Inferior parietal cortex (tissue), 1 donor: Measurements from ENCODE around the gene RNASET2.

Source experiments
- DNase-seq: peaks from one replicate; pipeline ENCODE4 v3.0.0-alpha.2; 2016; ENCODE audit errors: extremely low spot score

RNASET2 gene

DNA sequence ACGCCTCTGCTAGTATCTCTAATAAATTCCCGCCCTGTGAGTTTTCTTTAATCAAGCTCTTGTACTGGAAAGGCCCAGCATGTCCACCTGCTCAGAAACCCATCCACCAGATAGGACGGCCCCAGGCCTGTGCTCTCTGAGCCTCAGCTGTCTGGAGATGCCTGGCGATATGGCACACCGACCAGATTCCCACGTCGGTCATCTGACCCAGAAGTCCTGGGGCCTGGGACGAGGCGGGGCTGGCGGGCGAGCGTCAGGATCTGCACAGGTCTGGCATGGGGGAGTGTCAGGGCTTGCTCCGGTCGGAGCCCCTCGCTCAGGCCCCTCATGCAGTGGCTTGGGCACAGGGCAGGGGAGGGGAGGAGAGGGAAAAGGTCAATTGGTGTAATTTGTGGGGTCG, 10.2 kb downstream of the RNASET2 start:
- no peak for DNase-seq

DNA sequence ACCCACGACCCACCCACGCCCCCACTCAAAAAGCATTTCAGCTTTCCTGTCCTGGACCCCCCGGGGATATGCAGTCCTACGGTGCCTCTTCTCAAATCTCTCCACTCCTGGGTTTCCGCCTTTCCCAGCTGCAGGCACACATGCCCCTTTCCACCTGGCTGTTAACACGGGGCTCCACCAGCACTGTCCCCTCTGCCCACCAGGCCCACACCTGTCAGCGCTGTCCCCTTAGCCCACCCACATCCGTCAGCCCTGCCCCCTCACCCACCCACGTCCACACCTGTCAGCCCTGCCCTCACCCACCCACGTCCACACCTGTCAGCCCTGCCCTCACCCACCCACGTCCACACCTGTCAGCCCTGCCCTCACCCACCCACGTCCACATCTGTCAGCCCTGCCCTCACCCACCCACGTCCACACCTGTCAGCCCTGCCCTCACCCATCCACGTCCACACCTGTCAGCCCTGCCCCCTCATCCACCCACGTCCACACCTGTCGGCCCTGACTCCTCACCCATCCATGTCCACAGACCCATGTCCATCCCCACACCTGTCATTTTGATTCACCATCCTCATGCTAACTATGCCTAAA, 11.6 kb downstream of the RNASET2 start:
- no peak for DNase-seq

DNA sequence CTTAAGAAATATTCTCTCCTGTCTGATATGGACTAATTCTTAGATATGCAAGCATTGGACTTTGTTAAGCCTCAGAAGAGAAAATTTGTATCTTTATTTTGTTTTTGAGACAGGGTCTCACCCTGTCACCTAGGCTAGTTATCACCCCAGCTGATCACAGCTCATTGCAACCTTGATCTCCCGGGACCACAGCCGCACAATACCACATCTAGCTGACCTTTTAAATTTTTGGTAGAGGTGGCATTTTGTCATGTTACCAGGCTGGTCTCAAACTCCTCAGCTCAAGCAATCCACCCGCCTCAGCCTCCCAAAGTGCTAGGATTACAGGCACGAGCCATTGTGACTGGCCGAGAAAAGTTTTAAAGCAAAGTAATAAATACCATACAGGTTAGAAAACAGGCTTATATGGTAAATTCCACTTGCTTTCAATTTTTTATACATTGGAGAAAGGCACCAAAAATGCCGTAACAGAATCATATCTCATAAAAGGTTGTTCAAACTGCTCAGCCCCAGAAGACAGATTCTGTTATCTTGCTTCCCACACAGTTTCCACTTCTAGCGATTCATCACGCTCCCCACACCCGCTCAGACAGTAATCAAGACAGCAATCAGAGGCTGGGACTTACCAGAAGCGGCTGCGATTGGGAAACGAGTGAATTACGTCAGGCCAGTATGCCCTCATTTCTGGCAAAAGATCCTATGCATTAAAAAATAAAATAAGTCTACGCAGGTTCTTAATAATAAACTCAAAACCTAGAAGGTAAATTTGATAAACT, 13.8 kb downstream of the RNASET2 start:
- peak; percentile 61 for DNase-seq

DNA sequence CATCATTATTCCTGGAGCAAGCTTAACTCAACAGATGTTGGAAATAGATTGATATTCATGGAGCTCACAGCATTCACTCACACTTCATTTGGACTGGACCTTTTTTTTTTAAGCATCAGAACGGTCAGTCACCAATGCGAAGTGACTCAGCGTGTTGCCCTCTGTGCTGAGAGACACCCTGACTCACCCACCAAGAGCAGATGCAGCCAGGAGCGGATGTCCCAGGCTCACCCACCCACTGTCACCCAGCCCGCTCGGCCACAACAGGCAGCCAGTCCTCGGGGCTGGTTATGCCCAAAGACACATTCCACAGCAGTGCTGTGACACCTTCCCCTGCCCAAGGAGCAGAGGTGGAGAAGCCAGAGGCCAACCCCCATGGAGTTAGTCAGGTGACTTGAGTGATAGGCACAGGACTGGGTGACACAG, 15.7 kb downstream of the RNASET2 start:
- DNase-seq = no peak

DNA sequence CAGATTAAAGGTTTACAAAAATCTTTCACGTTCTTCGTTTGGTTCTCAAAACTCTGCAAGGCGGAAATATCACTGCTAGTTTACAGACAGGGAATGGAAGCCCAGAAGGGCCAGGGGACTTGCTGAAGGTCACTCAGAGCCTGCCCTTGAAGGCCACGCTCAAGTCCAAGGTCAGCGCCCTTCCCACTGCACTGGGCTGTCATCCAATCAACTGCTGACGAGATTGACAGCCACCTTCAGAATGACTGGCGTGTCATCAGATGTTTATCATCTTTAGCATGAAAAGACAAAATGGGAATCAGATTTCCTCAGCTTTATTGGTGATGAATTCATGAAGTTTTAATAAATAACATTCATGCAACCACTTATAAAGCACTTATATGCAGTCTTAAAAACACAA, 16.5 kb downstream of the RNASET2 start:
- no peak for DNase-seq

DNA sequence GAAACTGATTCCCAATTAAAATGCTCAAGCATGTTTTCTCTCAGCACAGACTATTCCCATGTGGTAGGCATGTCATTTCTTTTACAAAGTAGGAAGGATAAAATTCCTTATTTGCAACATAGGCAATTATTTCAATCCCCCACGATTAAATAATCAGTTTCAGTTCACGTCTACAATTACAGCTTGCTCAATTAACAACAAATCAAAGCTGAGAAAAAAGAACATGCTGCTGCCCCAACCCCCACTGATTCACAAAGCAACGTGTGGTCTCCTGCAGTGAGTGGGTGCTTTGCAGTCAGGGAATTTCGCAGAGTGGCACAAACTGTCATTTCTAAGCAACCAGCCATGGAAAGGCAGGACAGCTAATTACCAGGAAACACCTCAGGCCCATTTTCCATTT, 17.0 kb downstream of the RNASET2 start:
- DNase-seq = no peak

DNA sequence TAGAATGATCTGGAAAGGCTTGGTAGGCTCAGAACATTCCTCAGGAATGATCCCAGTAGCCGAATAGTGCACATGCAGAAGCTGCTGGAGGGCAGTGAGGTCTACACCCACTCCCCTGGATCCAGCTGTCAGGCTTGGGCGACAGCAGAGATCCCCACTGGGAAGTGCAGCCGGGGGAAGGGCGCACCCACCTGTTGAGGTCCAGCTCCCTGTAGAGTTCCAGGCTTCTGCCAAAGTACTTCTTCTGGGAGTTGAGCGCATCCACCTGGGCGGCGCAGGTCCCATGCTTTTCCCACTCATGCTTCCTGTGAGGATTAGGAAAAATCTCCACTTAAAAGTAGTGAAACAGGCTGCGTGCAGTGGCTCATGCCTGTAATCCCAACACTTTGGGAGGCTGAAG, 17.6 kb downstream of the RNASET2 start:
- no peak for DNase-seq

DNA sequence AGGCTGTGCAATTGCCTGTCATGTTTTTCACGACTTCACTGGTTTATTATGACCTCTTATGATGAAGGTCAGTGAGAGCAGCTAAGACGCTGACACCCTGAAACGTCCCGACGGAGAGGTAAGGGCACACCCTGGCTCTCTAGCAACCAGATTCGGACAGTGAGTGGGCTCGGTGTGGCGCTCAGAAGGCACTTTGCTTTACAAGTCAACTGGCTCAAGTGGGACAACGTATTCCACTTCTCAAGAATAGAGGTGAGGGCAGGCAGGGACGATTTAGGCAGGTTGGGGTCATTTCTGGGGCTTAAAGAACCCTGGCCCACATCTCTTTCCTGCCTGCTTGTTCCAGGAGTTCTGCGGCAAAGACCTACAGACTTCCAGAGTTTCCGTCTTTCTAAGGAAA, 18.2 kb downstream of the RNASET2 start:
- no peak for DNase-seq

DNA sequence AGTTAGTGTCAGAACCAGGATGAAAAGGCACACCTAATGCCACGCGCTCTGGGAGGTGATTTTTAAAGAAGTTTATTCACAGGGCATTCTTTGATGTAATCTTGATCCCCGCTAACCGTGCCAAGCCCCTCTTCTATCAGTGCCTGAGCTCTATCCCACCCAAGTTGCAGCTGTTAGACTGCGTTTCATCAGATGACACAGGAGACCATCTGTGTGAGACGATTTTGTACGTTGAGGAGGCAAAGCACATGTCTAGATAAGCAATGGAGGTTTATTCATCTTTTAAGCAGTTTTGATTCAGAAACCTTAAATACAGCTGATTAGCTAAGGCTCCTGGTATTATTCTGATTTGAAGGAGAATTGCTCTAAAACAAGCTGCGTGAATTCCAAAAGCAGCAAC, 18.6 kb downstream of the RNASET2 start:
- no peak for DNase-seq

DNA sequence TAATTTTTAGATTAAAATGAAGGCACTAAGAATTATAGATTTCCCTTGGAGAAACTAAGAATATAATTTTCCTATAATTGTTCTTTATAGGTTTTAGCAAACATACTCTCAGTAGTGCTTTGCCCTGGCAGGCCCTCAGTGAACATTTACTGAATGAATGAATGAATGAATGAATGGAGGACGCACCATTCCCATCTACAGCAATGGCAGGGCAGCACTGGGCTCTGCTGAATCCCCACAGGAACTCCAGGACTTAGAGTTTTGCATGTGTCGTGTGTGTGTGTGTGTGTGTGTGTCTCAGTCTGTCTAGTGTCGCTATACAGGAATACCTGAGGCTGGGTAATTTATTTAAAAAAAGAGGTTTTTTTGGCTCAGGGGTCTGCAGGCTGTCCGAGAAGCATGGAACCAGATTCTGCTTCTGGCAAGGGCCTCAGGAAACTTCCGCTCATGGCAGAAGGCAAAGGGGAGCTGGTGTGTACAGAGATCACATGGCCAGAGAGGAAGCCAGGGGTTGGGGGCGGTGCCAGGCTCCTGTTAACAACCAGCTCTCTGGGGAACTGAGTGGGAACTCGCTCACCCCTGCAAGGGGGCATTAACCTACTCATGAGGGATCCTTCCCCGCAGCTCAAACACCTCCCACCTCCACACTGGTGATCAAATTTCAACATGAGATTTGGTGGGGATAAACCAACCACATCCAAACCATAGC, 20.1 kb downstream of the RNASET2 start:
- no peak for DNase-seq

DNA sequence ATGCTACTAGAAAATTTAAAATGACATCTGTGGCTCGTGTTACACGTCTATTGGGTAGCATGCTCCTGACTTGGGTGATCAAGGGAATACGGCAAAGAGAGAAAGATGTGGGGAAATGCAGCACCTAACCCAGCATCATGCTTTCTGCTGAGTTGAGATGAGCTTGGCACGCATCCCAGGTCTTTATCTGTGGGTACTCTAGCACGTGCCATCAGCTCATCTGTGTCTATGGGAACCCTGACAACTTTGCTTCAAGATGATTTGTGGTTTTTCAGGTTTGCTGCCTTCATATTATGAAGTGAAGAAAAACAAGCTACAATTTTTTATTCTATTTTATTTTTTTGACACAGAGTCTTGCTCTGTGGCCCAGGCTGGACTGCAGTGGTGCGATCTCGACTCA, 21.0 kb downstream of the RNASET2 start:
- no peak for DNase-seq

DNA sequence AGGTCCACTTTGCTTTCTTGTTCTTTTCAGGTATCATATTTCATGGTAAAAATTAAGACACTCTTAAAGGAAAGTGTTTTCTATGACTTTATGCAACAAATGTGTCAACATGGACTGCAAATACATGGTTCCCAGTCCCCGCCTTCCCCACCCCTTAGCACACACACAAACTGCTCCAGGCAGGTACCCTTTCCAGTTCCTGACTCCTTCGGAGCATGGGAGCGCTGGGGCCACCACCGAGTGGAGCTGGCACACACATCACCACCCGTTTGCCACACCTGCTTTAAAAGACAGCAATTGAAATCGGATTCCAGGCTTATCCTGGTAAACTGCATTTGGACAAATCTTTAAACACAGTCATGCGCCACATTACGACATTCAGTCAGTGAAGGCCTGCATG, 22.2 kb downstream of the RNASET2 start:
- DNase-seq = no peak

DNA sequence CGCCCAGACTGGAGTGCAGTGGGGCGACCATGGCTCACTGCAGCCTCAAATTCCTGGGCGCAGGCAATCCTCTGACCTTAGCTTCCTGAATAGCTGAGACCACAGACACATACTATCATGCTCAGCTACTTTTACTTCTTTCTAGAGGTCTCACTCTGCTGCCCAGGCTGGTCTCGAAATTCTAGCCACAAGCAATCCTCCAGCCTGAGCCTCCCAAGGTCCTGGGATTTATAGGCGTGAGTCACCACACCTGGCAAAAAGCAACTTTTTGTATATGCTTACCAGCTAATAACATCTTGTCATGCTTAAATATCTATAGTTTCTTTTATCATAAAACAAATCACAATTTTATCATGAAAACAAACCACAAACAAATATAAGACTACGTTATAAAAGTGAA, 23.0 kb downstream of the RNASET2 start:
- DNase-seq = no peak

DNA sequence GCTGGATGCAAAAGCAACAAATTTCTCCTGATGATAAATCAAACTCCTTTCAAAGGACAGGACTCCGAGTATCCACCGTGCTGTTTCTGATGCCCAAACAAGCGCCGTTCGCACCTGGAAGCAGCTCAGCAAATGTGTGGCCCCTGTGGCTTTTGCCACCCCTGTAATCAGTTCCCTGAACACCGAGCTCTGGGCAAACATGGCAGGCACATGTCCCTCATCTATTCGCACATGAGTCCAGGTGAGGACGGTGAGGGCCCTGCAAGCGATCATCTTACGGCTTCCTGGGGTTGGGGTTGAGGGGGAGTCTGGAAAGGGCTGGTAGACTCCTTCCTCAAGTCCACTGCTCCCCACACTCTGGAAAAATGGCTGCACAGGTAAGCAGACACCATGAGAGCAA, 23.7 kb downstream of the RNASET2 start:
- no peak for DNase-seq

DNA sequence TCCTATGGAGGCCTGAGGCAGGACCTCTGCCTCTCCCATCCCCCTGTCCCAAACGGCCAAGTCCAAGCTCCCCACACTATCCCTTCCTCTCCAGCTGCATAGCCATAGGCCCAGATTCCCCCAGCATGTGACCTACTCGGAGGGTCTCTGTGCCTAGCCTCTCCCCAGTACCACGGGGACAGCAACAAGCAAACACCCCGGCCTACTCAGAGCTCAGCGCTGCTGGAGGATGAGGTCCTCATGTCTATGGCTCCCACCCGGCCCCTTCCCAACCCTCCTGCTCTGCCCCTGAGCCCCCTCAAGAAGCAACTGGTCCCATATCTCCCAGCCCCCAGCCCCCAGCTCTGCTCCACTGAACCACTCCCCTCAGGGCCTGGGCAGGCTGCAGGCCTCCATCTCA, 24.2 kb downstream of the RNASET2 start:
- no peak for DNase-seq

DNA sequence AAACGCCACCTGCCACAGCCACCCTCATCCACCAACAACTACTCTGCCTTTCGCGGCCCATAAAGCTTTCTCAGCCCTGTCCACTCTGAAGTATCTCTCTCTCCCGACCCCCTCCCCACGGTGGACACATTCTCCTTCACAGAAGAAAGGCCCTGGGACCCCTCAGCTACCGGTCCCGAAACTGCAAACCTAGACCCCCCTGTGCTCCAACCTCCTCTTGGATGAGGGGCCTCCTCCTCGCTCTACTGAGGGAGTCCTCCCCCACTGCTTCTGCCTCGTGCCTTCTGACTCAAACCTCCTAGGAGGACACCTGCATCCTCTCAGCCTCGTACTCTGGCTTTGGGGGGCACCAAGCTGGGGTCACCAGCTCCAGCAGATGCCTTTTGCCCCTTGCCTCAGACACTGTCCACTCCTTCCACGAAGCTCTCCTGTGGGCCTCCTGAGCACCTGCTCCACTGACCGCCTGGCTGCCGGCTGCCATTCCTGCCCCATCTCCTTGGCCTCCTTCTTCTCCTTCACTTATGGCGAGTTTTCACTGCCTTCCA, 24.9 kb downstream of the RNASET2 start:
- DNase-seq = no peak

DNA sequence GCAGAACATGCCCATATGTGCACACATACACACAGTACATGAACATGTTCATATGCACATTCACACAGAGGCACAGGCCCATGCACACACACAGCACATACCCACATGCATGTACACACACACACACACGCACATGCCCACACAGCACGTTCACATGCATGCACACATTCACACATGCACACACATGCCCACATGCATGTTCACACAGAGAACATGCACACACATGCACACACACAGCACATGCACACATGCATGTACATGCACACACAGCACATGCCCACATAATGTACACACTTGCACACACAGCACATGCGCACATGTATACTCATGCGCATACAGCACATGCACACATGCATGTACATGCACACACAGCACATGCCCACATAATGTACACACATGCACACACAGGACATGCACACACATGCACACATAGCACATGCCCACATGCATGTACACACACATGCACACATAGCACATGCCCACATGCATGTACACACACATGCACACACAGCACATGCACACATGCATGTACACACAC, 25.9 kb downstream of the RNASET2 start:
- no peak for DNase-seq

DNA sequence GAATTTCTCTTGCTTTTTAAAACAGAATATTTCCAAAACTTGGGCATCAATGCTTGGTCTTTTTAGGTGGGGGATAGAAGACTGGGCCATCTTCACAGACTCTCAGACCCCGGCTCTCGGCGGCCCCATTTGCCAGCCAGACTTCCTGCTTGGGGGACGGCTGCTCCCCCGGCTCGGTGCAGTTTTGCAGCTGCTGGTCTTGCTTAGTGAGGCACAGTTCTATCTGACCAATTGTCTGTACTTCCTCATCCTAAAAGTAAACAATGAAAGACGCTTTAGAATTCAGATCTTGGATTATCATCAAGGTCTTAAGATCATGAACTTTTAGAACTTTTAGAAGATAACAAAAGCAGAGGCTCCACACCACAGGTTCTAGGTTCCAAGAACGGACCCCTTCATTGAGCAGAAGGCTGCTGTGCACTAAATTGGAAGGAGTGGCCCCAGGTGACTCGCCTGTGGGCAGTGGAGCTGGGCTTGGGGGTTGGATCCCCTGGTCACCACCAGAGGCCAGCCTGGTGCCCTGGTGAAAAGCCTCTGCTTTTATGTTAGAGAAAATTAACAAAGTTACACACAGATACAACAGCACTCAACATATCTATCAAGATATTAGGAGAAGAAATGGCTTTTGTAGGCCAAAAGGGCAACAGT, 26.7 kb downstream of the RNASET2 start:
- no peak for DNase-seq

DNA sequence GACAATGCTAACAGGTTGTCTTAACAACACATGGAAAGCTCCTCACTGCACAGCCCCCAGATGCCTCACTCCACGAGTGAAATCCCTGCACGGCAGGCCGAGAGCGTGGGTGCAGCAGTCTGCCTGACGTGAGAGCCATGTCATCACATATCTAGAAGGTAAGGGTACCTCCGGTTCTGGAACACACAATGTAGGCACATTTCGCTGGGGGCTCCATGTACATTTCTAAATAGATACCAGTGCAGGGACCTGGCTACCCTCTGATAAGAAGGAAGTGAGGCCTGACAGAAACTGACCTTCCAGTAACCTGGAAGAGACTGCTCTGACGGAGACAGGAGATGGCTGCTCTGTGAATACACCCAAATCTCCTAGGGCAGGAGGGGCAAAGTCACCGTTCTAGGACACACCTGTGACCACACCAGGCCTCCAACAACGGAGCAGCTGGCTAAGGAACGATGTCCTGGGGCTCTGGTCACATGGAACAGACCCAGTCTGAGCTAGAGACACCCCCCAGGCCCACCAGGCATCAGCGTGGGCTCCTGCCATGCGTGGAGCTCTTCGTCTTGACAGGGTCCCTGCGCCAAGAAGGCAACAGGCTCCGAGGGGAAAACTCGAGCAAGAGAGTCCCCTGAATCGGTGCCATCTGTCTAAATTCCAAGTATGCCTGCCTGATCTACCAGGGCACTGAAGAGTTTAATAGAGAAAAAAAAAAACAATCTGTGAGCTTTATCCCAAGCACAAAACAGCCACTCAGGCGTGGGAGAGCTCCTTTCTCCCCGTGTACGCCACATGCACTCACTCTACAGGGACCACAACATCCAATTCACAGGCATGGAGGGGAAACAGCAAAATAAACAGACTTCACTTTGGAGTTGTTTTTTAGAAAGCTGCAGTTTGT, 27.5 kb downstream of the RNASET2 start:
- DNase-seq = no peak

DNA sequence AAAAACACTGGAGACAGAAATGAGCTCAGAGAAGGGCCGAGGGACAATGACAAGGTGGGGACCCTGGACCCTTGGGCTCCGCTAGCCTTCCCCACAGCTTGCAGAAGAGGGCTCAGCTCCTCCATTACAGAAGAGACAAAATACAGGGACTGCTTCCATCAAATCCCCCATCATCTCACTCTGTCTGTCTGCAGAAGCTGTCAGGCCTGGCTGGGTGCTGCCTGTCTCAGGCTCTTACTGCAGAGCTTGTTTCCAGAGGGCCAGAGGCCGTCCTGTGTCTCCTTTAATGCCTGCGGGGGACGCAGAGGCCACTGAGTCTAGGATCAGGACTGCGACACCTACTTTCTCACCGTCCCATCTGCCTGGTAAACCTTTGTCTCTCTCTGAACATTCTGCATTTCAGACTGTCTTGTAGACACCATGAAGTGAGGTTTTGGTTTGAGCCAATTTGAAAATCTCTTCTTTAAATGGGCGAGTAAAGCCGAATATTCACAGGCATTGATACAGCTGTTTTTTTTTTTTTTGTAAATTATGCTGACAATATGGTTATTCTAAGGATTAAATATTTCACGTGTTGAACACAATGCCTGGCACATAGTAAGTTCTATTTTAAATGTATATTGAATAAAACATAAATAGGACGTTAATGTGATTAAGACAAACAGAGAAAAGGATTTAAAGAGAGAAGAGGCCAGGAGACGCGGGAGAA, 28.3 kb downstream of the RNASET2 start:
- no peak for DNase-seq
